Skeletal muscle satellite cell (primary cell): ENCODE results near the gene TBXAS1.

Experiments used
- H3K27me3 ChIP-seq: 2 replicates; pipeline ENCODE4 v1.7.0; 2013; ENCODE audit warnings: low read length; ENCODE audit not compliant: control insufficient read depth, insufficient read depth
- H3K36me3 ChIP-seq: 2 replicates; pipeline ENCODE4 v1.7.0; 2013; ENCODE audit warnings: mild to moderate bottlenecking, control low read depth, low read length; ENCODE audit not compliant: insufficient read depth
- H3K4me1 ChIP-seq: 2 replicates; pipeline ENCODE4 v1.7.0; 2013; ENCODE audit warnings: low read length; ENCODE audit not compliant: control insufficient read depth, insufficient read depth
- H3K4me2 ChIP-seq: 2 replicates; pipeline ENCODE4 v1.7.0; 2013; ENCODE audit warnings: mild to moderate bottlenecking, low read length
- H3K4me3 ChIP-seq: 2 replicates; pipeline ENCODE4 v1.7.0; 2013; ENCODE audit warnings: low read length
- H3K9ac ChIP-seq: 2 replicates; pipeline ENCODE4 v1.7.0; 2013; ENCODE audit warnings: mild to moderate bottlenecking, low read depth, low read length, moderate library complexity
- H3K9me3 ChIP-seq: replicated peaks from 2 replicates; pipeline ENCODE4 v1.7.0; 2013; ENCODE audit warnings: mild to moderate bottlenecking, control low read depth, low read length

The TBXAS1 gene

DNA sequence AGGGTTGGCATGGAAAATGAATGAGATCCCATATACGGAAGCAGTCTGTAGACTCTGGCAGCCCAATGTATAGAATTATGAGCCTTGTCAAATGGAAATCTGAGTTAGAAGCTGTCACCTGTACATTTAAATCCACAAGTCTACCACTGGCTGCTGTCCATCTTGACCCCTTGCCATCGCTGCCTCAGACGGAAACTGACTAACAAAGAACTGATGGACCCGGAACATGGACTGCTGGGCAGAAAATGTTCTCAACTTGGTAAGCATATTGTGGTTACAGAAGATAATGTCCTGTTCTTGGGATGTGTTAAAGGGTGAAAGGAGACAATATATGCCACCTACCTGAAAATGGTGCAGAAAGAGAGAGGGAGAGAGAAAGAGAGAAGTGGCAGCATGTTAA lies 196.2 kb downstream of the TBXAS1 start:
- Histone ChIP-seq H3K4me1 (peaks cover 6% of the 10 kb centered on the region), H3K36me3 (no peaks in the 10 kb centered on the region), H3K27me3 (no peaks in the 10 kb centered on the region), H3K4me3 (no peak overlapping the region), H3K4me2 (no peak overlapping the region), H3K9me3 (no peaks in the 10 kb centered on the region), H3K9ac (no peak overlapping the region)

DNA sequence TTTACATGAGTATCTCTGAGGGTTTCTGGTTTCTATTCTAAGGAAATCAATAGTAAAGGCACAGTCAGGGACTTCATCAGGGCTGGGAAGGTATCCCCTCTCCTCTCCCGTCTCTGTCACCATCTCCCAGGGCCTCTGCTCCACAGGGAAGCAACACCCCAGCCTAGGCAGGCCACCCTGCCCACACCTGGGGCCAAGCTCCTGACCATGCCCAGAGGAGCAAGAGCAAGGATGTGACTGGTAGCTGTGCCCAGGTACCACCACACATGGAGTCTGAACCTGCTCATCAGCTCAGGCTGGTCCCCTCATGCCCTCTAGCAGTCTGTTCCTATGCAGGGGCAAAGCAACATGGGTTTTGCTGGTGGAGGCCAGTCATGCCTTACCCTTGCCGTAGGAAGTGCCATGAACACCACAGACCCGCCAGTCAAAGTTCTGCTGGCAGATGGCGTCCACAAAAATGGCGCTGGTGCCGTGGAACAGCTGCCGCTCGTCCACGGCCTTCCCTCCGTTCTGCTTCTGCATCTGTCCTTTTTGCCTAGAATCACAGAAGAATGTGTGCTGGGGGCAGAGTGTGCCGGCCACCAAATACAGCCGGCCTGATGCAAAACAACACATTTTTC lies 196.9 kb downstream of the TBXAS1 start:
- Histone ChIP-seq H3K4me1 (peaks cover 6% of the 10 kb centered on the region), H3K4me2 (no peak overlapping the region), H3K36me3 (no peaks in the 10 kb centered on the region), H3K9ac (no peak overlapping the region), H3K9me3 (no peaks in the 10 kb centered on the region), H3K4me3 (no peak overlapping the region), H3K27me3 (no peaks in the 10 kb centered on the region)

DNA sequence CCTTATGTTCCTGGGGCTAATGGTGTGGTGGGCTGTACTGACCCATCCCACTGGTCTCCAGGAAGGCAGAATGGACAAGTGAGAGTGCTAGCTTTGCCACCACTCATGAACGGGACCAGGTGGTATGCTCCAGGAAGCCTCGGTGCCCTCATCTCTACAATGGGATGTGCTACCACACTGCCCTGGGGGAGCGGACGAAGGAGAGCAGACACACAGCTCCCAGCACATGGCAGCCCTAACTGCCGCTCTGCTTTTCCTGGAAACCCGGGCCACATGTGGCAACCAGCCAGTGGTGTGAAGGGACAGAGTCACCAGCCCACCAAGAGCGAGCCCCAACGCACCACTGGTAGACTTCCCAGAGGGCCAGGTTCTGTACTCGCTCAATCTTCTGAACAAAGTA lies 197.9 kb downstream of the TBXAS1 start:
- Histone ChIP-seq H3K4me1 (peaks cover 6% of the 10 kb centered on the region), H3K27me3 (no peaks in the 10 kb centered on the region), H3K4me2 (no peak overlapping the region), H3K4me3 (no peak overlapping the region), H3K36me3 (no peaks in the 10 kb centered on the region), H3K9ac (no peak overlapping the region), H3K9me3 (no peaks in the 10 kb centered on the region)

DNA sequence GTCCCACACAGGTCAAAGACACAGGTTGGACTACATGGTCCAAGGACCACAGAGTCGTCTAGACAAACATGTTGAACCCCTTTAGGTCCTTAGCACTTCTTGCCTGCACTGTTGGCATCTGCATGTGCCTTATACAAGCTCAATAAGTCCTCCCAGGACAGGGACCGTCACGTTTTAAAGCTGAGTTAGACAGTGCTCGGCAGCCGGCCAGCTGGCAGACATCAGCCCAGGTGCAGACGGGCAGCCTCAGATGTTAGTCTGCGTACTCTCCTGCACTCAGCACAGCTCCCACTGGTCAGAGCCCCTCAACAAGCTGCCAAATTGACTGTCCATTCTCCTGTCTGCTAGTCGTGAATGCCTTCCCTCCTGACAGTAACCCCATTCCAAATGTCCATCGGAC lies 198.8 kb downstream of the TBXAS1 start:
- H3K4me1 ChIP-seq = no peaks in the 10 kb centered on the region
- H3K36me3 ChIP-seq = no peaks in the 10 kb centered on the region
- no peak overlapping the region for H3K9ac ChIP-seq
- no peak overlapping the region for H3K4me2 ChIP-seq
- no peak overlapping the region for H3K4me3 ChIP-seq
- H3K9me3 ChIP-seq = no peaks in the 10 kb centered on the region
- no peaks in the 10 kb centered on the region for H3K27me3 ChIP-seq

GRCh38 chr7:140028311-140028710 lies 199.2 kb downstream of the TBXAS1 start:
- H3K36me3 ChIP-seq = no peaks in the 10 kb centered on the region
- no peak overlapping the region for H3K4me3 ChIP-seq
- no peaks in the 10 kb centered on the region for H3K9me3 ChIP-seq
- H3K4me1 ChIP-seq = peaks cover 3% of the 10 kb centered on the region
- no peak overlapping the region for H3K9ac ChIP-seq
- no peaks in the 10 kb centered on the region for H3K27me3 ChIP-seq
- H3K4me2 ChIP-seq = no peak overlapping the region

- H3K9me3 ChIP-seq = no peaks in the 10 kb centered on the region
- H3K4me2 ChIP-seq = no peak overlapping the region
- H3K9ac ChIP-seq = no peak overlapping the region
- no peaks in the 10 kb centered on the region for H3K36me3 ChIP-seq
- no peaks in the 10 kb centered on the region for H3K27me3 ChIP-seq
- no peak overlapping the region for H3K4me3 ChIP-seq
- peaks cover 6% of the 10 kb centered on the region for H3K4me1 ChIP-seq
Observed at GRCh38 chr7:140029072-140029471, 200.0 kb downstream of the TBXAS1 start.

DNA sequence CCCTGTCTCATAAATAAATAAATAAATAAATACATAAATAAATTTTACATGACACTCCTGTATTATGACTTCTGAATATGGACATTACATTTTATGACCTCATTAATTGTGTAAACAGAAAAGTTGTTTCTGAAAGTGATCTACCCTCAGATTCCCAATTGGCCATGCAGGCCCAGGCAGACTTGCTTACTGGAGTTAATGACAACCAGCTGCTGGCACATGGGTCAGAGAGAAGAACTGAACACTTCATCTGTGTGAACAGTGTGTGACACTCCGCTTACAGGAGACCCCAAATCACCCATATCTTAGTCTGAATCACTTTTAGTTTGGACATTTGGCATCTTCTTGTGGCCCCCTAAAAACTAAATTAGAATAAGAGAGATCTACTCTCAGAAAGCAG lies 202.3 kb downstream of the TBXAS1 start:
- Histone ChIP-seq H3K36me3 (no peaks in the 10 kb centered on the region), H3K9me3 (no peaks in the 10 kb centered on the region), H3K4me1 (peaks cover 20% of the 10 kb centered on the region), H3K4me3 (no peak overlapping the region), H3K9ac (no peak overlapping the region), H3K27me3 (no peaks in the 10 kb centered on the region), H3K4me2 (no peak overlapping the region)

- Histone ChIP-seq H3K27me3 (no peaks in the 10 kb centered on the region), H3K4me3 (no peak overlapping the region)
Observed at GRCh38 chr7:140033036-140033435, 204.0 kb downstream of the TBXAS1 start.

GRCh38 chr7:140033779-140034363 lies 204.8 kb downstream of the TBXAS1 start:
- Histone ChIP-seq H3K9ac (no peak overlapping the region), H3K36me3 (no peaks in the 10 kb centered on the region), H3K4me3 (no peak overlapping the region), H3K4me1 (peaks cover 25% of the 10 kb centered on the region), H3K9me3 (no peaks in the 10 kb centered on the region), H3K4me2 (no peak overlapping the region), H3K27me3 (no peaks in the 10 kb centered on the region)

More at GRCh38 chr7:140033036-140033435, 204.0 kb downstream of the TBXAS1 start:
- Histone ChIP-seq H3K36me3 (no peaks in the 10 kb centered on the region), H3K9me3 (no peaks in the 10 kb centered on the region), H3K9ac (no peak overlapping the region), H3K4me1 (peaks cover 21% of the 10 kb centered on the region), H3K4me2 (no peak overlapping the region)

- no peak overlapping the region for H3K4me3 ChIP-seq
- peaks cover 30% of the 10 kb centered on the region for H3K4me1 ChIP-seq
- H3K9me3 ChIP-seq = no peaks in the 10 kb centered on the region
- H3K27me3 ChIP-seq = no peaks in the 10 kb centered on the region
- H3K36me3 ChIP-seq = no peaks in the 10 kb centered on the region
- H3K4me2 ChIP-seq = no peak overlapping the region
- no peak overlapping the region for H3K9ac ChIP-seq
Observed at GRCh38 chr7:140034421-140034820, 205.4 kb downstream of the TBXAS1 start.

- Histone ChIP-seq H3K9ac (no peak overlapping the region), H3K4me3 (no peak overlapping the region), H3K4me2 (peak overlapping the region; percentile 41), H3K27me3 (no peaks in the 10 kb centered on the region), H3K9me3 (no peaks in the 10 kb centered on the region), H3K36me3 (no peaks in the 10 kb centered on the region), H3K4me1 (peaks cover 31% of the 10 kb centered on the region)
Observed at GRCh38 chr7:140035400-140036223, 206.5 kb downstream of the TBXAS1 start.
